GM15510 (cell line): ENCODE measurements around the gene P2RY2.

Experiments
- POLR2A ChIP-seq: IDR thresholded peaks from 3 replicates; pipeline ENCODE4 v1.6.1; 2011; ENCODE audit warnings: borderline replicate concordance; ENCODE audit not compliant: insufficient read length; ENCODE audit errors: extremely low read depth

Gene P2RY2

DNA sequence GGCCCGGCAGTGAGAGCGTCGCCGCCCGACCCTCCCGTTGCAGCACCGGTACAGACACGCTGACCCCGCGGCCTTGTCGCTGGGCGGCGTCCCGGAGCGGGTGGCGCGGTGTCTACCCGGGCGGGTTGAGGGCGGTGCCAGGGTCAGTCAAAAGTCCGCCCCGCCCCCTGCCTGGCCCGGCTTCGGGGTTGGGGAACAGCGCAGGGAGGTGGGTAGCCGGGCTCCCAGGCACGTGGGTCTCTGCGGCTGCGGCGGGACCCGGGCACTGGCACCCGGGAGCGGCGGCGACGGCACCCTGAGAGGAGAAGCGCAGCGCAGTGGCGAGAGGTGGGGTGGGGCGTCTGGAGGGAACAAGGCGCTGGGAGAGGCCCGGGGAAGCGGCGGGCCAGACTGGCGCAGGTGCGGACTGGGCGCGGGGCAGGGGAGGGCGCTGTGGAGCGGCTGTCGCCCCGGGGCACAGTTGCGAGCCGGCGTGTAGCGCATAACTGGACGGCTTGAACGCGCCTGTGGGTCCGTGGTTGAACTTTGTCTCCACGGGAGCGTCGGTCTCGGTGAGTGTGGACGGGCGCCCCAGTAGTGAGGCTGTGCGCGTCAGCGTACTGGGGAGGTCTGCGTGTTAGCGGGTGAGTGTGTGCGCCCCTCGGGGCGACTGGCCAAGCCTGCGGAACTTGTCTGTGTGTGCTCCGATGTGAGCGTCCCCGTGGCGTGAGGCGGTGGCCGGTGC lies at the start of gene P2RY2:
P2RY2 (plus strand) TSS at position 176 of the 724 bp plus-strand sequence. CDS start 15,879 bp downstream, outside the sequence.
- TF ChIP-seq POLR2A, result no peak

GRCh38 chr11:73168925-73169579 lies 49.0 kb upstream of the P2RY2 start:
- TF ChIP-seq POLR2A, result no peak

GRCh38 chr11:73170140-73170539 lies 47.9 kb upstream of the P2RY2 start:
- TF ChIP-seq POLR2A, result no peak

- no peak for TF ChIP-seq POLR2A
Measured at GRCh38 chr11:73171436-73172161, 46.5 kb upstream of the P2RY2 start.

- no peak for TF ChIP-seq POLR2A
Measured at GRCh38 chr11:73172992-73173656, 45.0 kb upstream of the P2RY2 start.

DNA sequence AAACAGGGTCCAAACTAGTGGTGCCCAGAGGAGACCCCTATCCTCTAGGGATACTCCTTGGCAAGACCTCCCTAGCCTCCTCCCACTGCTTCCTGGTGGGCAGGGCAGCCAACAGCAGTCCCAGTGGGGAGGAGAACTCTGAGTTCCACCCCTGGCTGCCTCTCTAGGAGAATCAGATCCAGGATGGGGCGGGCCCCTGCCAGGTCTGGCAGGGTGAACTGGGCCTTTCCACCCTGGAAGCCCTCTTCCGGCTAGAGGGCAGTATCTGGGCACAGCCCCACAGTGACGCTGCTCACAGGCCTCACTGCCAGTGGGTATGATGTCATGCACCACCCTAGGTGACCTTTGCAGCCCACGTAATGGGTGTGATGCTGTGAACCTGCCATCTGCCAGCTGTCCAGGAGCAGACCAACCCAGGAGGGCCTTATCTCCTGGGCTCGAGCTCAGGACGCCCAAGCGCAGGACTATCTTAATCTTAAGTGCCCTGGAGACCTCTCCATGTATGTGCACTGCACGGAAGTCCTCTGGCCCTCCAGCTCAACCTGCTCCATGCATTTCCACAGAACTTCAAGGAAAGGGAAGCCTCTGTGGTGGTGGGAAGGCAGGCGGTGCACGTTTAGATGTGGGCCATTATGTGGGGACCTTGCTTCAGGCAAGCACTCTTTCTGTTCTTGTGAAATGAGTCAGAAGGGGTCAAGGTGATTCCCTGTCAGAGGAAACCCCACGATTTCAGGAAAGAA lies 44.2 kb upstream of the P2RY2 start:
- no peak for TF ChIP-seq POLR2A

DNA sequence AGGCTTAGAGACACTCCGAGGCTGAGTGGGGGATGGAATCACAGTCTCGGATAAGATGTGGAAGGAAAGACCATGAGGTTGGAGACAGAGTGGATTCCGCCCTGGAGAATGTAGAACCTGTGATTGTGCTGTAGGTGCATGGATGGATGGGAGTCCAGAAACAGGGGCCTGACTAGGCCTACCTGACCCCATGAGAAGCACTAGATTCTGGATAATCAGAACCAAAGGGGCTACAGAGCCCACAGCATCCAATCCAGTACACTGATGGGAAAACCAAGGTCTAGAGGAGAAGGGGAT lies 43.6 kb upstream of the P2RY2 start:
- TF ChIP-seq POLR2A, result no peak

- TF ChIP-seq POLR2A, result no peak
Measured at GRCh38 chr11:73175551-73176144, 42.4 kb upstream of the P2RY2 start.

GRCh38 chr11:73176145-73176873 lies 41.8 kb upstream of the P2RY2 start:
- no peak for TF ChIP-seq POLR2A

DNA sequence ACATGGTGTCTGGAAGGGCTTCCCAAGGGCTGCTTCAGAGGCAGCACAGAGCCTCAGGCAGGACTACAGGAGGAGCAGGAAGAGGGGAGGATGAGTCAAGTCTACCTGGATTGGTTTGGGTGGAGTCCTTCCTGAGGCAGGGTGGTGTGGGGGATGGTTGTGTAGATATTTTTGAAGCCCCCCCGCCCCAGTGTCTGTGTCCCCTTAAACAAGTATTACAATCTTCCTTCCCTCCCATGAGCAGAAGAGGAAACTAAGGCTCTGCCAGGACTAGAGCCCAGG lies 41.3 kb upstream of the P2RY2 start:
- TF ChIP-seq POLR2A, result no peak

DNA sequence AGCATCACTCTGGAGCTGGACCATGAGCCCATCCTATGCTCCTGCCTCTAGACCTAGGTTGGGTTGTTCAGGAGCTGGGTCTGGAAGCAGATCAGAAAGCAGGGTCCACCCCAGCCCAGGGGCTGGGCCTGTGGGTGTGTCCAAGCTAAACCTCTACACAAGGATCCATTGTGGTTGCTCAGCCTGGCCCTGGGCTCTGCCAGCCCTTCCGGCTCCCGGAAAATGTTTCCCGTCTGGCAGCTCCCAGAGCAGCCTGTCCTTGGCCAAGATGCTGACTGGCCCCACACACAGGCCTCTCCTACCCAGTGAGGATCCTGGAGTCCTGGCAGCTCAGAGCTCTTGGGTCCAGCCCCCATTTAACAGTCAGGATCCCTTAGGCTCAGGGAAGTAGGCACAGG lies 40.7 kb upstream of the P2RY2 start:
- TF ChIP-seq POLR2A, result no peak

DNA sequence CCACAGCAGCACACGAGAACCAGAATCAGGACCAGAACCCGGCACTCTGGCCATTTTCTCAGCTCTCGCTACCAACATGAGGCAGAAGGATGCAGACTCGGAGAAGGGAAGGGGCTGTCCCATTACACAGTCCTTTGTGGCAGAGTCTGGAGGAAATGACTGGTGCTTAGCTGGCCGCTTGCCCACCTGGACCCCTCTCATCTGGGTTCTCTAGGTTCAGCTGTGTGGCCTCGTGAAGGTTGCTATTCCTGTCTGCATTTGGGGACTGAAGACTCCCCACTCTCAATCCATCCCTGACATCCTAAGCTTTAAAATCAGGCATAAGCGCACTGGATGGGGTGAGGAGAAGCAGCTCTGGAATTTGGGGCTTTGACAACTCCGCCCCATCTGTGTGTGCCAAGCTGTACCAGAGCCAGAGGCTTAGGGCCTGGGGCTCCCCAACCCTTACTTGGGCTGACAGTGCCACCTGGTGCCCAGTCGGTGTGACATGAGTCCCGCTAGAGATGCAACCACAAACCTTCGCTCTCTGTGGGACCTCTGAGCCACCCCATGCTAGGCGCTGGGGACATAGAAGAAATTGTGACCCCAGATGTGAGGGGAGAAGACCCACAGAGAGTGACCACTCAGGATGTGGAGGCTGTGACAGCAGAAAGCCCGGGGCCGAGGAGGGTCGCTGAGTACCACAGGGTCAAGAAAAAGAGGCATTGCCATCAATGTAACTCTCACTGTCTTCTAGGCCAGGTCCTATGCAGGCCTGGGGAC lies 40.1 kb upstream of the P2RY2 start:
- TF ChIP-seq POLR2A, result no peak

GRCh38 chr11:73178681-73179080 lies 39.4 kb upstream of the P2RY2 start:
- TF ChIP-seq POLR2A, result no peak
